ENCODE results near the gene TRIM37.
"Not testable (repeated sequence)": the region's sequence is repeated elsewhere in the genome, so short reads cannot be mapped to it uniquely, and the experiment has no call there.

Gene TRIM37

GRCh38 chr17:59111539-59111938 lies 4.9 kb upstream of the TRIM37 start:
- DNase-seq, result no peak

- DNase-seq, result no peak
Observed at GRCh38 chr17:59110973-59111372, 4.3 kb upstream of the TRIM37 start.

- no peak for DNase-seq
Observed at GRCh38 chr17:59108400-59109102, 1.9 kb upstream of the TRIM37 start.

- no peak for DNase-seq
Observed at GRCh38 chr17:59107306-59107670, 608 bp upstream of the TRIM37 start.

- DNase-seq, result peak; percentile 61
Observed at GRCh38 chr17:59105852-59106462, 723 bp downstream of the TRIM37 start.

GRCh38 chr17:59101178-59101577 lies 5.5 kb downstream of the TRIM37 start:
- no peak for DNase-seq

GRCh38 chr17:59097876-59098275 lies 8.8 kb downstream of the TRIM37 start:
- no peak for DNase-seq

- DNase-seq, result no peak
Observed at GRCh38 chr17:59094861-59095530, 11.7 kb downstream of the TRIM37 start.

GRCh38 chr17:59093702-59094231 lies 12.9 kb downstream of the TRIM37 start:
- DNase-seq, result no peak

GRCh38 chr17:59093145-59093701 lies 13.5 kb downstream of the TRIM37 start:
- no peak for DNase-seq

GRCh38 chr17:59090593-59090992 lies 16.1 kb downstream of the TRIM37 start:
- not testable (repeated sequence) for DNase-seq

GRCh38 chr17:59084154-59084553 lies 22.5 kb downstream of the TRIM37 start:
- DNase-seq, result no peak

GRCh38 chr17:59074494-59074893 lies 32.2 kb downstream of the TRIM37 start:
- DNase-seq, result no peak

GRCh38 chr17:59073972-59074371 lies 32.7 kb downstream of the TRIM37 start:
- no peak for DNase-seq

- no peak for DNase-seq
Observed at GRCh38 chr17:59069856-59070255, 36.8 kb downstream of the TRIM37 start.

- DNase-seq, result no peak
Observed at GRCh38 chr17:59067756-59068155, 38.9 kb downstream of the TRIM37 start.

GRCh38 chr17:59067340-59067739 lies 39.3 kb downstream of the TRIM37 start:
- DNase-seq, result no peak

GRCh38 chr17:59062509-59062908 lies 44.2 kb downstream of the TRIM37 start:
- DNase-seq, result no peak

GRCh38 chr17:59056857-59057256 lies 49.8 kb downstream of the TRIM37 start:
- DNase-seq, result no peak

- no peak for DNase-seq
Observed at GRCh38 chr17:59049798-59050197, 56.9 kb downstream of the TRIM37 start.

GRCh38 chr17:59047616-59048015 lies 59.1 kb downstream of the TRIM37 start:
- DNase-seq, result no peak

- DNase-seq, result no peak
Observed at GRCh38 chr17:59046192-59046591, 60.5 kb downstream of the TRIM37 start.

- no peak for DNase-seq
Observed at GRCh38 chr17:59038734-59039133, 67.9 kb downstream of the TRIM37 start.

- no peak for DNase-seq
Observed at GRCh38 chr17:59037960-59038359, 68.7 kb downstream of the TRIM37 start.

Data from effector CD8-positive, alpha-beta T cell (primary cell).